Measurements from ENCODE around the gene IQGAP1. TPM values are rescaled to one million over a fixed set of nuclear protein-coding genes. Genes with fewer than 3 reads are reported as not detected.

The IQGAP1 gene
- total RNA-seq, 1 experiment from 2014 or later: 113 TPM

- ATAC-seq (no peak), DNase-seq (ENCODE audit: low read depth, low spot score) (no peak)
- H3K9ac ChIP-seq (ENCODE audit: low read length): peak overlapping the region; percentile 60
- CTCF ChIA-PET: interaction anchor here (1.7 kb wide), 1 partner anchor 81 kb away, joined by 4 read pairs; no protein-coding TSS in a partner anchor
- TF ChIP-seq YY1 (IDR thresholded peaks at IDR 0.05; ENCODE audit: extremely low read depth, insufficient replicate concordance, low read depth, low read length): no peak
- no peak for TF ChIP-seq ZBTB33 (IDR thresholded peaks at IDR 0.05; ENCODE audit: extremely low read depth, insufficient replicate concordance, low read length)
- no peak for TF ChIP-seq FOSL1 (IDR thresholded peaks at IDR 0.05; ENCODE audit: low read depth)
- no peak for TF ChIP-seq CEBPB (IDR thresholded peaks at IDR 0.05; ENCODE audit: low read depth)
- no peak for TF ChIP-seq SIN3A (IDR thresholded peaks at IDR 0.05; ENCODE audit: low read depth)
- no peak for TF ChIP-seq SP1 (IDR thresholded peaks at IDR 0.05; ENCODE audit: low read depth)
- intact Hi-C loops (cut with micrococcal nuclease): no loop called here
- no peaks in the 10 kb centered on the region for H3K27me3 ChIP-seq (ENCODE audit: insufficient read depth, low read length)
- RAD21 ChIA-PET (ENCODE audit: low non-redundant PET in 1 of 2, low total read pairs in 2 of 2, uncharacterized antibody in 2 of 2, unreplicated experiment in 2 of 2): no interaction called here
- no peaks in the 10 kb centered on the region for H4K20me1 ChIP-seq (ENCODE audit: insufficient read depth)
- H3K9me3 ChIP-seq (ENCODE audit: control insufficient read depth in 1 of 2, insufficient read depth in 1 of 2, low read depth in 1 of 2, low read length in 2 of 2): no peaks in the 10 kb centered on the region
- H3K4me2 ChIP-seq (ENCODE audit: low read length): peak overlapping the region; percentile 81
- H3K4me1 ChIP-seq (ENCODE audit: control insufficient read depth in 1 of 2, insufficient read depth in 2 of 2, low read length in 2 of 2): peaks cover 43 to 51% of the 10 kb centered on the region in 2 experiments
- peak overlapping the region; percentile 15 to 50; a peak in 2 of 4 replicates for H3K4me3 ChIP-seq (replicated peaks in 1 of 2; ENCODE audit: low read depth in 1 of 2, low read length in 2 of 2)
- H3K79me2 ChIP-seq (ENCODE audit: insufficient read depth, low read length): peaks cover 94% of the 10 kb centered on the region
- no peak overlapping the region for H2AFZ ChIP-seq (ENCODE audit: low read depth, low read length, poor library complexity, severe bottlenecking)
- H3K9me2 ChIP-seq (ENCODE audit: insufficient read depth): no peaks in the 10 kb centered on the region
- peak overlapping the region; percentile 76 for H3K27ac ChIP-seq (ENCODE audit: low read depth, low read length)
- POLR2A ChIA-PET: interaction anchor here (1.2 to 1.5 kb wide), 3 partner anchors 11 to 20 kb away, joined by 3 to 8 read pairs (median 5); partner anchors contain the start of gene IQGAP1
- no peaks in the 10 kb centered on the region for H3K36me3 ChIP-seq (ENCODE audit: control insufficient read depth in 1 of 2, insufficient read depth in 2 of 2, low read length in 2 of 2)
- no TSS peak for BruUV-seq (replicated peaks)
Measured at GRCh38 chr15:90401495-90401894, 13.5 kb downstream of the IQGAP1 start.

GRCh38 chr15:90402223-90402622, 14.2 kb downstream of the IQGAP1 start:
- H3K4me3 ChIP-seq (replicated peaks in 1 of 2; ENCODE audit: low read depth in 1 of 2, low read length in 2 of 2): peak overlapping the region; percentile 3 to 37; a peak in 3 of 4 replicates
- BruUV-seq (replicated peaks): no TSS peak
- ChIA-PET CTCF (interaction anchor here (1.7 kb wide), 1 partner anchor 80 kb away, joined by 4 read pairs; no protein-coding TSS in a partner anchor), POLR2A (interaction anchor here (1.0 to 1.5 kb wide), 4 partner anchors 10 to 21 kb away, joined by 3 to 8 read pairs (median 4); partner anchors contain the start of gene IQGAP1), RAD21 (ENCODE audit: low non-redundant PET in 1 of 2, low total read pairs in 2 of 2, uncharacterized antibody in 2 of 2, unreplicated experiment in 2 of 2) (no interaction called here)
- no peak overlapping the region for H2AFZ ChIP-seq (ENCODE audit: low read depth, low read length, poor library complexity, severe bottlenecking)
- no peaks in the 10 kb centered on the region for H3K27me3 ChIP-seq (ENCODE audit: insufficient read depth, low read length)
- DNase-seq (ENCODE audit: low read depth, low spot score) (peak; percentile 54), ATAC-seq (peak; percentile 77)
- H3K9me3 ChIP-seq (ENCODE audit: control insufficient read depth in 1 of 2, insufficient read depth in 1 of 2, low read depth in 1 of 2, low read length in 2 of 2): no peaks in the 10 kb centered on the region
- H3K9me2 ChIP-seq (ENCODE audit: insufficient read depth): no peaks in the 10 kb centered on the region
- peak overlapping the region; percentile 60 for H3K9ac ChIP-seq (ENCODE audit: low read length)
- H4K20me1 ChIP-seq (ENCODE audit: insufficient read depth): no peaks in the 10 kb centered on the region
- H3K27ac ChIP-seq (ENCODE audit: low read depth, low read length): peak overlapping the region; percentile 76
- intact Hi-C loops (cut with micrococcal nuclease): loop anchor here (1.0 kb wide), 1 partner anchor 10 kb away; no protein-coding TSS in a partner anchor
- peaks cover 96% of the 10 kb centered on the region for H3K79me2 ChIP-seq (ENCODE audit: insufficient read depth, low read length)
- H3K36me3 ChIP-seq (ENCODE audit: control insufficient read depth in 1 of 2, insufficient read depth in 2 of 2, low read length in 2 of 2): no peaks in the 10 kb centered on the region
- H3K4me2 ChIP-seq (ENCODE audit: low read length): peak overlapping the region; percentile 81
- peaks cover 43 to 51% of the 10 kb centered on the region in 2 experiments for H3K4me1 ChIP-seq (ENCODE audit: control insufficient read depth in 1 of 2, insufficient read depth in 2 of 2, low read length in 2 of 2)
- TF ChIP-seq RAD21 (IDR thresholded peaks at IDR 0.05; ENCODE audit: low read depth) (peak; percentile 36; the same call in 1 of the 2 replicates), SIN3A (IDR thresholded peaks at IDR 0.05; ENCODE audit: low read depth) (no peak), YY1 (IDR thresholded peaks at IDR 0.05; ENCODE audit: extremely low read depth, insufficient replicate concordance, low read depth, low read length) (peak; percentile 35), ATF3 (IDR thresholded peaks at IDR 0.05) (0 out of 2 replicates have a peak, but pooled peaks have one; percentile 23), CTCF (IDR thresholded peaks at IDR 0.05 in 2 of 3, conservative IDR thresholded peaks at IDR 0.05 in 1 of 3; ENCODE audit: borderline replicate concordance in 1 of 3, insufficient read depth in 1 of 3, low read depth in 2 of 3, low read length in 2 of 3) (no peak), EZH2phosphoT487 (IDR thresholded peaks at IDR 0.05; ENCODE audit: borderline replicate concordance) (no peak), ELF1 (IDR thresholded peaks at IDR 0.05; ENCODE audit: borderline replicate concordance, low read depth) (no peak), POLR2AphosphoS5 (IDR thresholded peaks at IDR 0.05; ENCODE audit: low read depth, low read length) (peak; percentile 31; the same call in 1 of the 2 replicates), ZFX (IDR thresholded peaks at IDR 0.05) (no peak), FOSL1 (IDR thresholded peaks at IDR 0.05; ENCODE audit: low read depth) (peak; percentile 84), CEBPB (IDR thresholded peaks at IDR 0.05; ENCODE audit: low read depth) (peak; percentile 65), EZH2 (IDR thresholded peaks at IDR 0.05) (no peak), POLR2A (IDR thresholded peaks at IDR 0.05; ENCODE audit: borderline replicate concordance, extremely low read depth, insufficient read depth, insufficient read length) (no peak), EGR1 (IDR thresholded peaks at IDR 0.05; ENCODE audit: low read depth) (peak; percentile 39; the same call in 1 of the 2 replicates)
